Measurements from ENCODE around the gene NUDT8. TPM values are rescaled to one million over a fixed set of nuclear protein-coding genes. Genes with fewer than 3 reads are reported as not detected.
A peak's percentile ranks its signal among the peaks of the same experiment; 100 is the strongest.

Gene NUDT8
- total and polyA plus RNA-seq, 2 donors (not counting 1 experiment from before 2014, with no cell fraction given), result 6.9 to 7.1 TPM

DNA sequence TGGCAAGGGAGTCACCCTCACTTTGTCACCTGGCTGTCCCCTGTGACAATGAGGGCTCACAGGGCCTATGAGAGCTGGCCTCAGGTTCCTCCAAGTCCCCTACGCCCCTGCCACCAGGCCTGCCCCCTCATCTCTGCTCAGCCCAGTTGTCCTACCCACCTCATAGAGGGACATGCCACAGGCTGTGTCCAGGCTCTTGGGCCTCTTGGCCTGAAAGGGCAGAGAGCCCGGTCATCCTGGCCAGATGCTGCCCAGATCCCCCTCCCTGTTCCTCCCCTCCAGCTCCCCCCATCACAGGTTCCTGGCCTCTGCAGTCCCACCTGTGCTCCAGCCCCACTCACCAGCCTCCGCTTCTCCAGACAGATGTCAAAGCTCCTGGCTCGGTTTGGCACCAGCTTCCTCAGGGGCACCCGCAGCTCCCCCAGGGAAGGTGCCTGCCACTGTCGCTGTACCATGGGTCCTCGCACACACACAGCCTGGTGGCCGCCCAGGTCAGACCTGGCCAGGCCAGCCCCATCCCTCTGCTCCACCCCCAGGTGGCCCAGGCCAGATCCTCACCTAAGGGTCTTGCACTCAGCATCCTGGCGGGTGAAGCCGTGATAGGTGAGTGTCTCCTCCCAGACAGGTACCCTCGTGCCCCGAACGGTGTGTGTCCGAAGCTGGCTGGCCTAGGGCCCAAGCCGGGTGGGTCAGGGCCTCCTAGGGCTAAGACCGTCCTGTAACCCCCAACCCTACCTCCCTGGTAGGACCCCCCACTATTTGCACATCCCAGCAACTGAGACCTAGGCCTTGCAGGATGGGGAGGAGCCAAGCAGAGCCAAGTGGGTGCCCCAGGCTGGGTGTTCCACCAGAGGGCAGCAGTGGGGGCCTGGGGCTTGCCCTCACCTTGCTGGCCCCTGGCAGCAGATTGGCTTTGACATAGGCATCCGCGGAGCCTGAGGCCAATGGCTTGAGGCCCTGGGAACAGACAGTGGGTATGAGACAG lies 14.7 kb downstream of the NUDT8 start:
- 90% methylated on average over 18 of the region's 18 CpGs for WGBS (ENCODE audit: insufficient coverage)
- peak; percentile 27 for DNase-seq
- intact Hi-C loops (cut with micrococcal nuclease), result loop anchor here (1.0 to 5.0 kb wide), 4 partner anchors 9 to 32 kb away; partner anchors contain the start of genes GSTP1, NDUFV1 and NUDT8
- peaks cover 32 to 38% of the 10 kb centered on the region in 2 donors for H3K4me1 ChIP-seq (ENCODE audit: control insufficient read depth in 2 of 2, insufficient read depth in 2 of 2, low read length in 2 of 2)
- H3K27me3 Mint-ChIP-seq, result no peaks in the 10 kb centered on the region
- no peak for TF ChIP-seq EZH2 (IDR thresholded peaks at IDR 0.05; ENCODE audit: borderline replicate concordance, insufficient read depth, low read depth, low read length, poor library complexity, severe bottlenecking)
- peak; percentile 40 for TF ChIP-seq CTCF (IDR thresholded peaks at IDR 0.05)
- peaks cover 0 to 26% of the 10 kb centered on the region in 2 experiments for H3K36me3 ChIP-seq (replicated peaks in 1 of 2; ENCODE audit: control extremely low read depth in 1 of 2, control insufficient read depth in 1 of 2, extremely low read depth in 1 of 2, insufficient read depth in 2 of 2, low read length in 1 of 2)
- H3K27me3 ChIP-seq (replicated peaks in 1 of 4; ENCODE audit: control extremely low read depth in 1 of 4, control insufficient read depth in 3 of 4, insufficient read depth in 4 of 4, low read length in 3 of 4), result no peaks in the 10 kb centered on the region
- peaks cover 45% of the 10 kb centered on the region for H3K4me1 Mint-ChIP-seq
- H3K4me3 Mint-ChIP-seq, result peak overlapping the region; percentile 83
- H3K9me3 ChIP-seq (ENCODE audit: control extremely low read depth in 1 of 3, control insufficient read depth in 2 of 3, insufficient read depth in 1 of 3, low read length in 2 of 3), result no peaks in the 10 kb centered on the region
- H3K27ac ChIP-seq (ENCODE audit: low read length in 2 of 2), result peak overlapping the region; percentile 97 to 98
- H3K27ac Mint-ChIP-seq, result peak overlapping the region; percentile 99
- ChIA-PET CTCF (interaction anchor here (0.6 to 8.0 kb wide), 14 partner anchors 12 to 52 kb away, joined by 3 to 85 read pairs (median 5); partner anchors contain the start of genes GSTP1 and NUDT8), POLR2A (interaction anchor here (0.5 to 3.8 kb wide), 11 partner anchors 14 to 1020 kb away, joined by 3 to 31 read pairs (median 4); partner anchors contain the start of genes GSTP1 and NUDT8)
- H3K9me3 Mint-ChIP-seq (ENCODE audit: insufficient read depth), result no peaks in the 10 kb centered on the region
- peak overlapping the region; percentile 79 for H2AFZ ChIP-seq (ENCODE audit: insufficient read depth, low read depth, low read length, poor library complexity, severe bottlenecking)
- H3K79me2 ChIP-seq (ENCODE audit: control insufficient read depth, insufficient read depth, low read length), result no peaks in the 10 kb centered on the region
- H3K4me2 ChIP-seq (replicated peaks; ENCODE audit: low read depth, low read length, poor library complexity, severe bottlenecking), result peak overlapping the region; percentile 79
- H3K4me3 ChIP-seq (ENCODE audit: control extremely low read depth in 1 of 5, extremely low read depth in 1 of 5, insufficient read depth in 1 of 5, low read depth in 2 of 5, low read length in 4 of 5), result peak overlapping the region in 3 of 5 experiments; percentile 43 to 58 (median 56)
- no peak for ATAC-seq (ENCODE audit: low read depth)
- H4K20me1 ChIP-seq (ENCODE audit: control insufficient read depth, insufficient read depth, low read length, poor library complexity, severe bottlenecking), result no peaks in the 10 kb centered on the region
- H3K9ac ChIP-seq (ENCODE audit: low read length), result peak overlapping the region; percentile 65

All from B cell (primary cell).